Measurements from ENCODE around the gene ZSWIM1. TPM values are rescaled to one million over a fixed set of nuclear protein-coding genes. Genes with fewer than 3 reads are reported as not detected.
A peak's percentile ranks its signal among the peaks of the same experiment; 100 is the strongest.

The ZSWIM1 gene
- total RNA-seq, 1 donor from 2014 or later = 9.0 TPM

DNA sequence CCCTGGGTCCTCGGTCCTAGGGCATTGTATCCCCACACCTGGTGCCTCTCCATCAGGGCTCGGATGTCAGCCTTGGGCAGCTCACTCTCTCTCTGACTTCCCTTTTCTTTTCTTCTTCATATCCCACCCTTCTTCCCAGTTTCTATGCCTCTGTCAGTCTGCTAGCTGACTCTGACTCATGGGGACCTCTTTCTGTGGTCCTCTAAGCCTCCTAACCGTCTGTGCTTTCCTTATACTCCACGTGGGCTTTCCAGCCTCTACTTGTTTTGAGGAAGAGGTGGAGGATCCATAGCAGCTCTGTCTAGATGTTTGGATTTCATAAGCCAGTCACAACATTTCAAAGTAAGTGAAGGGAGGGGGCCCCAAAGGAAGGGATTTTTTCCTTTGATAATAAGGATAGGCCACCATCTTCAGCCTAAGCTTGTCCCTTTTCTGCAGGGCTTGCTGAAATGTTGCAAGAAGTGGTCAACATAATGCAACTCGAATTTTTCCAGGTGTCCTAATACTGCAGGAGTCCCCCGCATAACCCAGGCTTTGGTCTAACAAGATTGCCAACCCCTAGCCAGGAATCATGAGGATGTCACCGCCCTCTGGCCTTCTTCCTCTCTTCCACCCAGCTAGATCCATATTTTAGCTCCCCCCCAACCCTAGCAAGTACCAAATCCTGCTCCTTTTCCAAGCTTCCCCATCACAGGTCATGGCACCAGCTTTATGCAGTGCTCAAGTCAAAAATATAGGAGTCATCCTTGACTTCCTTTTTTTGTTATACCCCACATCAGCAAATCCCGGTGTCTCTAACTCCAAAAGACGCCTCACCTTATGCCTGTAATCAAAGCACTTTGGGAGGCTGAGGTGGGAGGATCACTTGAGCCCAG is 39.7 kb downstream of the ZSWIM1 start:
- TF ChIP-seq, protein P1, sequence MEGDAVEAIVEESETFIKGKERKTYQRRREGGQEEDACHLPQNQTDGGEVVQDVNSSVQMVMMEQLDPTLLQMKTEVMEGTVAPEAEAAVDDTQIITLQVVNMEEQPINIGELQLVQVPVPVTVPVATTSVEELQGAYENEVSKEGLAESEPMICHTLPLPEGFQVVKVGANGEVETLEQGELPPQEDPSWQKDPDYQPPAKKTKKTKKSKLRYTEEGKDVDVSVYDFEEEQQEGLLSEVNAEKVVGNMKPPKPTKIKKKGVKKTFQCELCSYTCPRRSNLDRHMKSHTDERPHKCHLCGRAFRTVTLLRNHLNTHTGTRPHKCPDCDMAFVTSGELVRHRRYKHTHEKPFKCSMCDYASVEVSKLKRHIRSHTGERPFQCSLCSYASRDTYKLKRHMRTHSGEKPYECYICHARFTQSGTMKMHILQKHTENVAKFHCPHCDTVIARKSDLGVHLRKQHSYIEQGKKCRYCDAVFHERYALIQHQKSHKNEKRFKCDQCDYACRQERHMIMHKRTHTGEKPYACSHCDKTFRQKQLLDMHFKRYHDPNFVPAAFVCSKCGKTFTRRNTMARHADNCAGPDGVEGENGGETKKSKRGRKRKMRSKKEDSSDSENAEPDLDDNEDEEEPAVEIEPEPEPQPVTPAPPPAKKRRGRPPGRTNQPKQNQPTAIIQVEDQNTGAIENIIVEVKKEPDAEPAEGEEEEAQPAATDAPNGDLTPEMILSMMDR (IDR thresholded peaks at IDR 0.05; ENCODE audit: insufficient read depth, low read depth, low read length) = no peak
- H3K36me3 ChIP-seq (ENCODE audit: insufficient read depth, low read length) = no peaks in the 10 kb centered on the region
- no peaks in the 10 kb centered on the region for H3K9me3 ChIP-seq (ENCODE audit: insufficient read depth, low read depth, low read length)
- FAIRE-seq (no peak), DNase-seq (ENCODE audit: low read depth) (peak; percentile 19)
- peak overlapping the region; percentile 40 for H3K9ac ChIP-seq (ENCODE audit: low read length)
- H3K27me3 ChIP-seq (ENCODE audit: insufficient read depth, low read length) = no peaks in the 10 kb centered on the region
- peaks cover 2% of the 10 kb centered on the region for H3K27me3 Mint-ChIP-seq (ENCODE audit: low read depth, unreplicated experiment)
- peak overlapping the region; percentile 54 for H3K4me3 Mint-ChIP-seq (ENCODE audit: unreplicated experiment)
- no peak overlapping the region for H3K27ac Mint-ChIP-seq (ENCODE audit: unreplicated experiment)
- H2AFZ ChIP-seq (ENCODE audit: low read depth, low read length) = peak overlapping the region; percentile 18
- H3K4me2 ChIP-seq (ENCODE audit: low read length) = peak overlapping the region; percentile 70
- H3K4me1 Mint-ChIP-seq (ENCODE audit: low read depth, unreplicated experiment) = peaks cover 11% of the 10 kb centered on the region
- H3K4me3 ChIP-seq (ENCODE audit: insufficient read depth, low read depth, low read length) = no peak overlapping the region
- no peaks in the 10 kb centered on the region for H4K20me1 ChIP-seq (ENCODE audit: insufficient read depth, low read length)
- no peaks in the 10 kb centered on the region for H3K79me2 ChIP-seq (ENCODE audit: insufficient read depth, low read length)
- peak overlapping the region; percentile 48 for H3K27ac ChIP-seq (ENCODE audit: low read depth, low read length)
- peaks cover 3% of the 10 kb centered on the region for H3K36me3 Mint-ChIP-seq (ENCODE audit: low read depth, unreplicated experiment)
- no peaks in the 10 kb centered on the region for H3K9me3 Mint-ChIP-seq (ENCODE audit: unreplicated experiment)
- H3K4me1 ChIP-seq (ENCODE audit: insufficient read depth, low read length) = peaks cover 21% of the 10 kb centered on the region

DNA sequence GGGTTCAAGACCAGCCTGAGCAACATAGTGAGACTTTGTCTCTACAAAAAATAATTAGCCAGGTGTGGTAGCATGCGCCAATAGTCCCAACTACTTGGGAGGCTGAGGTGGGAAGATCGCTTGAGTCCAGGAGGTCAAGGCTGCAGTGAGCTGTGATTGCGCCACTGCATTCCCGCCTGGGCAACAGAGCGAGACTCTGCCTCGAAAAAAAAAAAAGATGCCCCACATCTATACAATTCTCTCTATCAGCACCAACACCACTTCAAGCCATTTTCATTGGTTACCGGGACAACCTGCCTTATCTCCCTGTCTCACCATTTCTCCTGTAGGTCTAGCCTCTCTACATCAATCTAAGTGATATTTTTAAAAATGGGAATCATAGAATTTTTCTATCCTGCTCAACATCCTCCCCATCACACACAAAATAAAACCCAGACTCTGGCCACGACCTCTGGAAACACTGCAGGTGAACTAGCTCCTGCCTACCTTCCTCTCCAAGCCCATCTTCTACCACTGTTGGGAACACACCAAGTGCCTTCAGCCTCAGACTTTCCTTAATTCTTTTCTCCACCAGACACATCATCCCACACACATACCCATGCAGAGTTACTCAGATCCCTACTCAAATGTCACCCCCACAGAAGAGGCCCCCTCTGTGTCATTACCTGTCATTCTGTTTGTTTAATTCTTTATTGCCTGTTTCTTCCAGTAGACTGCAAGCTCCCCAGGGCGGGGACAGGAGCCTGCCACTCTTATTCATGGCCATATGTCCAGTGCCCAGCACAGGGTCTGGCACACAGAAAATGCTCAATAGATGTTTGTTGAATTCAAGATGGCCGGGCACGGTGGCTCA is 40.5 kb downstream of the ZSWIM1 start:
- Histone ChIP-seq H3K9ac (ENCODE audit: low read length) (no peak overlapping the region), H2AFZ (ENCODE audit: low read depth, low read length) (no peak overlapping the region), H3K27ac (ENCODE audit: low read depth, low read length) (no peak overlapping the region), H3K79me2 (ENCODE audit: insufficient read depth, low read length) (no peaks in the 10 kb centered on the region), H3K4me3 (ENCODE audit: insufficient read depth, low read depth, low read length) (no peak overlapping the region), H3K4me2 (ENCODE audit: low read length) (no peak overlapping the region), H3K36me3 (ENCODE audit: insufficient read depth, low read length) (no peaks in the 10 kb centered on the region), H3K27me3 (ENCODE audit: insufficient read depth, low read length) (no peaks in the 10 kb centered on the region), H3K9me3 (ENCODE audit: insufficient read depth, low read depth, low read length) (no peaks in the 10 kb centered on the region), H4K20me1 (ENCODE audit: insufficient read depth, low read length) (no peaks in the 10 kb centered on the region), H3K4me1 (ENCODE audit: insufficient read depth, low read length) (peaks cover 21% of the 10 kb centered on the region)
- Mint-ChIP-seq H3K27me3 (ENCODE audit: low read depth, unreplicated experiment) (peaks cover 2% of the 10 kb centered on the region), H3K36me3 (ENCODE audit: low read depth, unreplicated experiment) (peaks cover 3% of the 10 kb centered on the region), H3K4me1 (ENCODE audit: low read depth, unreplicated experiment) (peaks cover 11% of the 10 kb centered on the region), H3K4me3 (ENCODE audit: unreplicated experiment) (no peak overlapping the region), H3K27ac (ENCODE audit: unreplicated experiment) (no peak overlapping the region), H3K9me3 (ENCODE audit: unreplicated experiment) (no peaks in the 10 kb centered on the region)
- TF ChIP-seq, protein P1 (IDR thresholded peaks at IDR 0.05; ENCODE audit: insufficient read depth, low read depth, low read length) = no peak
- no peak for TF ChIP-seq EZH2 (IDR thresholded peaks at IDR 0.05; ENCODE audit: insufficient read depth, low read length)
- FAIRE-seq = no peak
- DNase-seq (ENCODE audit: low read depth) = no peak
